SHP77 treated with DMSO at 0.1 percent for 48 hours (cell line): ENCODE data around the gene RAB11FIP3.

Source experiments
- DNase-seq: peaks from one replicate; lab custom pipeline; 2025; lab: John Stamatoyannopoulos, UW

The RAB11FIP3 gene

GRCh38 chr16:424033-424622 is 1.3 kb upstream of the RAB11FIP3 start:
- DNase-seq, result no peak

- DNase-seq, result no peak
Measured at GRCh38 chr16:424623-425081, 797 bp upstream of the RAB11FIP3 start.

DNA sequence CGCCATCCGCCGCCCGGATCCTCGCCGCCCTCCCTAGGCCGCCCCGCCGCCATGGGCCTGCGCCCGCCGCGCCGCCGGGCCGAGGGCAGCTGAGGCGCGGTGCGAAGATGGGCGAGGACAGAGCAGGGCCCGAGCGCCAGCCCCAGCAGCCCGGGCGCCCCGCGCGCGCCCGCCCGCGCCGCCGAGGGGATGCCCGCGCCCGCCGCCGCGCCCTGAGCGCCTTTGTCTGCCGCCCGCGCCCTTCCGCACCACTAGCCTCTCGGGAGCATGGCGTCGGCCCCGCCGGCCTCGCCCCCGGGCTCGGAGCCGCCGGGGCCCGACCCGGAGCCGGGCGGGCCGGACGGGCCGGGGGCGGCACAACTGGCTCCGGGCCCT is 278 bp downstream of the RAB11FIP3 start:
- DNase-seq, result no peak

DNA sequence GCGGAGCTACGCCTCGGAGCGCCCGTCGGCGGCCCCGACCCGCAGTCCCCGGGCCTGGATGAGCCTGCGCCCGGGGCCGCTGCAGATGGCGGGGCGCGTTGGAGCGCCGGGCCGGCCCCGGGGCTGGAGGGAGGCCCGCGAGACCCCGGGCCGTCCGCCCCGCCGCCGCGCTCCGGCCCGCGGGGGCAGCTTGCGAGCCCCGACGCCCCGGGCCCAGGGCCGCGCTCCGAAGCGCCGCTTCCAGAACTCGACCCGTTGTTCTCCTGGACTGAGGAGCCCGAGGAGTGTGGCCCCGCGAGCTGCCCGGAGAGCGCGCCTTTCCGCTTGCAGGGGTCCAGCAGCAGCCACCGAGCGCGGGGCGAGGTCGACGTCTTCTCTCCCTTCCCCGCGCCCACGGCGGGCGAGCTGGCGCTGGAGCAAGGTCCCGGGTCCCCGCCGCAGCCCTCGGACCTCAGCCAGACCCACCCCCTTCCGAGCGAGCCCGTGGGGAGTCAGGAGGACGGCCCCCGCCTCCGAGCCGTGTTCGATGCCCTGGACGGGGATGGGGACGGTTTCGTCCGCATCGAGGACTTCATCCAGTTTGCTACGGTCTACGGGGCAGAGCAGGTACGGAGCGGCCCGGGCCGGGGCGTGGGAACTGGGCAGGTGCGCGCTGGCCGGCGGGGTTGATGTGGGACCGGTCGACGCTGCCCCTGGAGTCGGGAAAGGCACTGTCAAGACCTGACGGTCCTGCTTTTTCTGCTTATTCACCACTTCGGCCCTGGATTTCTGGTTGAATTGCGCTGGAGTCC is 861 bp downstream of the RAB11FIP3 start:
- no peak for DNase-seq

GRCh38 chr16:426906-427249 is 1.4 kb downstream of the RAB11FIP3 start:
- DNase-seq, result no peak

GRCh38 chr16:427250-427649 is 1.8 kb downstream of the RAB11FIP3 start:
- no peak for DNase-seq

DNA sequence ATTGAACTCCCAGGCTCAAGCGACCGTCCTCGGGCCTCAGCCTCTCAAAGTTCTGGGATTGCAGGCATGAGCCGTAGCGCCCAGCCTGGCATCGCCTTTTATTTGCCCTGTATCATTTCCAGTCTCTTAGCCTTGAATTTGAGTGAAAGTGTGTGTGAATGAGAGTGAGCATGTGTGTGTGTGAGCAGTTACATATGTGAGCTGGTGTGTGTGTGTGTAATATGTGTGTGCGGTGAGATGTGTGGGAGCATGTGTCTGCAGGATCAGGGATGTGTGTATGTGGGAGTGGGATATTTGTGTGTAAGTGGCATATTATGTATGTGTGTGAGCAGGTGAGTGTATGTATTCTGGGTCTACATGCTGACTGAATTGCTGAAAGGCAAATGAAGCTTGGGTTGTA is 5.5 kb downstream of the RAB11FIP3 start:
- DNase-seq, result no peak

- no peak for DNase-seq
Measured at GRCh38 chr16:440627-441026, 15.2 kb downstream of the RAB11FIP3 start.

DNA sequence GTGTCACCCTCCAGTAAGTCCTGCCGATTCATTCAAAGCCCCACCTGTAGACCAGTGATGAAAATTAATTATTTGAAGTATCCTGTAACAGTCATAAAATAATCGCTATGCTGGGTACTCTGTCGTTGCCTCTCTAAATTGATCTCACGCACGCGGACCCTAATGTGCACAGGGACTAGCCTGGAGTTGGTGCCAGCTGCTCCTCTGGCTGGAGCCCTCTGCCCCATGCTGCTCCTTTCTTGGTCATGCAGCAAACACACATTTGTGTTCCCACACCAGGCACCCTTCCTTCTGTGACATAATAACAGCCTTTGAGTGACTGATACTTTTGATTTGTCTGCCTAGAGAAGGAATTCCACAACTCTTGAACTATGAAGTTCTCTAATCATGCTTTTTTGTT is 16.0 kb downstream of the RAB11FIP3 start:
- DNase-seq, result no peak

- no peak for DNase-seq
Measured at GRCh38 chr16:442976-443375, 17.5 kb downstream of the RAB11FIP3 start.

GRCh38 chr16:444027-444426 is 18.6 kb downstream of the RAB11FIP3 start:
- no peak for DNase-seq

DNA sequence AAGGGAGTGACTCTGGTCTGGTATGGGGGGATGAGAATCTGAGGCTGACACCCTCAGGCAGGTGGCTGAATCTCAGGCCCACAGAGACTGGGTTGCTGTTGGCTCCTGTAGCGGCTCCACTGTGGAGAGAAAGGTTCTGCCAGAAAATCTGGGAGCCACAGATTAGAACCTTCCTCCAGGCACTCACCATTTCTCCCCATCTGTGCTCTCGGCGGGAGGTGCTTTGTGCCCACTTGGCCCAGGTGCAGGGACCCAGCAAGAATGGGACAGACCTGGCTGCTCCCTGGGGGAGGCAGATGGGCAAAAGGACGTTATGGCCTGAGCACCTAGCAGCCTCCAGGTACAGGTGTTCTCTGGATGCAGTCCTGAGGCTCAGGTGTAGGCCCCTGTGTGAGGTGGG is 20.1 kb downstream of the RAB11FIP3 start:
- DNase-seq, result no peak

- no peak for DNase-seq
Measured at GRCh38 chr16:450385-450784, 24.9 kb downstream of the RAB11FIP3 start.

- DNase-seq, result peak; percentile 11
Measured at GRCh38 chr16:450785-451512, 25.5 kb downstream of the RAB11FIP3 start.

DNA sequence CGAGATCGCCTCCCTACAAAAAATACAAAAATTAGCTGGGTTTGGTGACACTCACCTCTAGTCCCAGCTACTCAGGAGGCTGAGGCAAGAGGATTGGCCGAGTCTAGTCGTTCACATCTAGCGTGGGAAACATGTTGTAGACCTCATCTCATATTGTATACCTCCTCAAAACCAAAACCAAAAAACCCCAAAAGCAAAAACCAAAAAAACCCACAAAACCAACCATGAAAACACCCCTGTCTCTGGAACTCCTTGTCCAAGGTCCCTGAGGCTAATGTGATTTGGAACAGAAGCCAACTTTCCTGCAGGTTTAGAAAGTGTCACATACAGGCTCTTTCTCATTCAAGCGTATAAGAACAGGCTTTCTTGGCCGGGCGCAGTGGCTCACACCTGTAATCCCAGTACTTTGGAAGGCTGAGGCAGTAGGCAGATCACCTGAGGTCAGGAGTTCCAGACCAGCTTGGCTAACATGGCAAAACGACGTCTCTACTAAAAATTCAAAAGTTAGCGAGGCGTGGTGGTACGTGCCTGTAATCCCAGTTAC is 29.0 kb downstream of the RAB11FIP3 start:
- DNase-seq, result no peak

- no peak for DNase-seq
Measured at GRCh38 chr16:455453-455852, 30.0 kb downstream of the RAB11FIP3 start.

- DNase-seq, result no peak
Measured at GRCh38 chr16:456891-457483, 31.5 kb downstream of the RAB11FIP3 start.

GRCh38 chr16:457732-458400 is 32.4 kb downstream of the RAB11FIP3 start:
- DNase-seq, result no peak

GRCh38 chr16:459761-460160 is 34.3 kb downstream of the RAB11FIP3 start:
- DNase-seq, result no peak

DNA sequence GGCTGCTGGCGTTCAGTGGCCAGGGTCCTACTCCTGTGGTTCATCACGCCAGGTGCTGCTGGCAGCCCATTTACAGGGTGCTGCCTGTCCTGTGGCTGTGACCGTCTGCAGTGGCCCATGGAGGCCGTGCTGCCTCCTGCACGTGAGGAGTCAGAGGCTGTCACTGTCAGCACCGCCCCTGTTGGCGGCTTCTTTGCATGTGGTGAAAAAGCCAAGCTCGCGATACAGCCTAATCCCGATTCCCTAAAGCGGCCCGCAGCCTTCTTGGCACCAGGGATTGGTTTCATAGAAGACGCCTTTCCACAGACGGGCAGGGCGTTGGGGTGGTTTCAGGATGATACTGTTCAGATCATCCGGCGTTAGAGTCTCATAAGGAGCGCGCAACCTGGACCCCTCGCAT is 35.3 kb downstream of the RAB11FIP3 start:
- no peak for DNase-seq

GRCh38 chr16:463071-463470 is 37.6 kb downstream of the RAB11FIP3 start:
- no peak for DNase-seq

- no peak for DNase-seq
Measured at GRCh38 chr16:466651-467050, 41.2 kb downstream of the RAB11FIP3 start.
